ENCODE results near the gene CACNA2D3.

GRCh38 chr3:54964081-54964480 lies 841.7 kb downstream of the CACNA2D3 start:
- TF ChIP-seq POLR2AphosphoS5 (IDR thresholded peaks at IDR 0.05; ENCODE audit: insufficient read depth in 1 of 2, low read depth in 1 of 2) (no peak), CTCF (IDR thresholded peaks at IDR 0.05) (no peak)
